Stomach (tissue), 4 donors: ENCODE results near the gene IKBKG.
"Not testable (repeated sequence)": the region's sequence is repeated elsewhere in the genome, so short reads cannot be mapped to it uniquely, and the experiment has no call there.

Source experiments
- EP300 ChIP-seq: sonication (generic); formaldehyde crosslinking; IDR thresholded peaks from one replicate; pipeline ENCODE4 v1.6.1; 2017; ENCODE audit warnings: antibody characterized with exemption
- TF ChIP-seq, protein P1 (sequence below), 7 experiments: fragments of 450-650 bp in 4 of 7; fragments of 200-600 bp in 3 of 7; sonication (generic) in 3 of 7; IDR thresholded peaks; one replicate each; pipeline ENCODE4 v1.5.1; 2016 to 2019; ENCODE audit warnings: antibody characterized with exemption in 7 of 7, control low read depth in 2 of 7, mild to moderate bottlenecking in 1 of 7

DNA sequence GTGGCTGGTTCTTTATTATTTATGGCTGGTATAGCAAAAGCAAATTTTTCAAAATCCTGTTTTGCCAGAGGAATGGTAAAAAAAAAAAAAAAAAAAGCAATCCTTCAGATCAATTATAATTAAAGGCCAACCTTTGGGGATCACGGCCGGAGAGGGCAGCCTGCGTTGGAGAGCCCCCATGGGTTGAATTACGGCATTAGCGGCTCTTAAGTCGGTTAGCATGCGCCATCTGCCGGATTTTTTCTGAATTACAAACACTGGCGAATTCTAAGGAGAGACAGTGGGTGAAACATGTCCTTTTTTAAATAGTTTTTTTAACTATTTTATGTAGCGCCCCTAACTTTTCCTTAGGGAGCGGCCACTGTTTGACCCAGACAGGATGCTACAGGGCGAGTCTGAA, 66.2 kb downstream of the IKBKG start:
- TF ChIP-seq, protein P1, sequence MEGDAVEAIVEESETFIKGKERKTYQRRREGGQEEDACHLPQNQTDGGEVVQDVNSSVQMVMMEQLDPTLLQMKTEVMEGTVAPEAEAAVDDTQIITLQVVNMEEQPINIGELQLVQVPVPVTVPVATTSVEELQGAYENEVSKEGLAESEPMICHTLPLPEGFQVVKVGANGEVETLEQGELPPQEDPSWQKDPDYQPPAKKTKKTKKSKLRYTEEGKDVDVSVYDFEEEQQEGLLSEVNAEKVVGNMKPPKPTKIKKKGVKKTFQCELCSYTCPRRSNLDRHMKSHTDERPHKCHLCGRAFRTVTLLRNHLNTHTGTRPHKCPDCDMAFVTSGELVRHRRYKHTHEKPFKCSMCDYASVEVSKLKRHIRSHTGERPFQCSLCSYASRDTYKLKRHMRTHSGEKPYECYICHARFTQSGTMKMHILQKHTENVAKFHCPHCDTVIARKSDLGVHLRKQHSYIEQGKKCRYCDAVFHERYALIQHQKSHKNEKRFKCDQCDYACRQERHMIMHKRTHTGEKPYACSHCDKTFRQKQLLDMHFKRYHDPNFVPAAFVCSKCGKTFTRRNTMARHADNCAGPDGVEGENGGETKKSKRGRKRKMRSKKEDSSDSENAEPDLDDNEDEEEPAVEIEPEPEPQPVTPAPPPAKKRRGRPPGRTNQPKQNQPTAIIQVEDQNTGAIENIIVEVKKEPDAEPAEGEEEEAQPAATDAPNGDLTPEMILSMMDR (IDR thresholded peaks at IDR 0.05), result not testable (repeated sequence)
- TF ChIP-seq EP300, result not testable (repeated sequence)
